GM12878 (cell line): ENCODE results near the gene SOAT2. TPM values are rescaled to one million over a fixed set of nuclear protein-coding genes. Genes with fewer than 3 reads are reported as not detected.

ENCODE experiments used
- BRCA1 ChIP-seq: IDR thresholded peaks from 2 replicates; pipeline ENCODE4 v1.6.1; 2011; ENCODE audit warnings: low read depth, low read length, improper control_type of control experiment
- CHD2 ChIP-seq: IDR thresholded peaks from 2 replicates; pipeline ENCODE4 v1.6.1; 2011; ENCODE audit warnings: low read depth, low read length, improper control_type of control experiment, borderline replicate concordance
- E2F4 ChIP-seq: IDR thresholded peaks from 2 replicates; pipeline ENCODE4 v1.6.1; 2012; ENCODE audit warnings: low read depth, low read length, improper control_type of control experiment
- EP300 ChIP-seq, 2 experiments: fragments of 150-350 bp in 1 of 2; IDR thresholded peaks; 2 replicates each; pipeline ENCODE4 v1.6.1; 2011 to 2012; ENCODE audit warnings: low read depth in 2 of 2, low read length in 2 of 2, borderline replicate concordance in 1 of 2, improper control_type of control experiment in 1 of 2, inconsistent platforms in 1 of 2; ENCODE audit not compliant: control insufficient read depth in 1 of 2
- FOXM1 ChIP-seq: IDR thresholded peaks from 2 replicates; pipeline ENCODE4 v1.6.1; 2012; ENCODE audit warnings: low read depth, mild to moderate bottlenecking, inconsistent platforms, low read length, moderate library complexity
- GATAD2B ChIP-seq: fragments of 450-650 bp; conservative IDR thresholded peaks from 2 replicates; pipeline ENCODE4 v1.6.1; 2017; ENCODE audit warnings: low read depth, mild to moderate bottlenecking, moderate library complexity
- HDAC2 ChIP-seq: fragments of 200-600 bp; sonication (generic); IDR thresholded peaks from 2 replicates; pipeline ENCODE4 v1.6.1; 2017
- KAT2A ChIP-seq: conservative IDR thresholded peaks from 2 replicates; pipeline ENCODE4 v1.6.1; 2011; ENCODE audit warnings: low read depth, low read length; ENCODE audit not compliant: control insufficient read depth
- MTA2 ChIP-seq: fragments of 450-650 bp; IDR thresholded peaks from 2 replicates; pipeline ENCODE4 v1.6.1; 2016; ENCODE audit warnings: low read depth, mild to moderate bottlenecking, moderate library complexity
- MTA3 ChIP-seq: IDR thresholded peaks from 2 replicates; pipeline ENCODE4 v1.6.1; 2012; ENCODE audit warnings: low read length, inconsistent platforms, borderline replicate concordance
- NR2F1 ChIP-seq: fragments of 450-650 bp; conservative IDR thresholded peaks from 2 replicates; pipeline ENCODE4 v1.6.1; 2017; ENCODE audit warnings: mild to moderate bottlenecking
- PAX5 ChIP-seq: IDR thresholded peaks from 2 replicates; pipeline ENCODE4 v1.6.1; 2011; ENCODE audit warnings: low read depth, low read length, borderline replicate concordance
- RBBP5 ChIP-seq: fragments of 200-600 bp; sonication (generic); conservative IDR thresholded peaks from 2 replicates; pipeline ENCODE4 v1.6.1; 2016
- SIN3A ChIP-seq: IDR thresholded peaks from 2 replicates; pipeline ENCODE4 v1.6.1; 2012; ENCODE audit warnings: low read depth, low read length, improper control_type of control experiment
- SUZ12 ChIP-seq: fragments of 200-600 bp; sonication (generic); IDR thresholded peaks from one replicate; pipeline ENCODE4 v1.6.1; 2018; ENCODE audit warnings: antibody characterized with exemption, mild to moderate bottlenecking; ENCODE audit not compliant: unreplicated experiment
- USF2 ChIP-seq: IDR thresholded peaks from 2 replicates; pipeline ENCODE4 v1.6.1; 2011; ENCODE audit warnings: low read depth, low read length, improper control_type of control experiment, borderline replicate concordance
- ZNF217 ChIP-seq: fragments of 450-650 bp; IDR thresholded peaks from 2 replicates; pipeline ENCODE4 v1.6.1; 2017; ENCODE audit warnings: antibody characterized with exemption, mild to moderate bottlenecking
- ZSCAN29 ChIP-seq: fragments of 450-650 bp; IDR thresholded peaks from 2 replicates; pipeline ENCODE4 v1.6.1; 2017; ENCODE audit warnings: mild to moderate bottlenecking, moderate library complexity
- polyA plus RNA-seq, 11 experiments: library from polyadenylated mRNA; depleted of rRNA in 4 of 11; unstranded in 6 of 11; stranded (reverse) in 5 of 11; fragments of >200 nt; fragmentation: Nextera tagmentation in 4 of 11; fragmentation: Illumina TruSeq in 1 of 11; extraction: Ambion mirVana in 4 of 11; extraction: Trizol in 1 of 11; gene quantifications; 1 replicate in 1 of 11; 2 replicates in 10 of 11; pipeline versions ENCODE4 v1.2.1 to v1.2.3, GENCODE V29; 2011 to 2016; ENCODE audit warnings: inconsistent platforms in 2 of 11, missing spikeins in 2 of 11, low read depth in 1 of 11
- total RNA-seq, 4 experiments: library from RNA; depleted of rRNA in 3 of 4; stranded (reverse); fragments of >200 nt in 3 of 4; fragmentation: Illumina TruSeq in 1 of 4; extraction: Trizol in 1 of 4; gene quantifications; 2 replicates each; pipeline versions ENCODE4 v1.2.1 to v1.2.3, GENCODE V29; 2013 to 2021
- TF ChIP-seq, protein P1 (sequence below): fragments of 450-650 bp; IDR thresholded peaks from 2 replicates; pipeline ENCODE4 v1.6.1; 2014; ENCODE audit warnings: mild to moderate bottlenecking

Gene SOAT2
- total and polyA plus RNA-seq, 10 of the 15 experiments (the other 5 are each of a cell fraction or from before 2014, with no cell fraction given) = 0.08 to 1.7 (median 0.69) TPM

GRCh38 chr12:53097564-53098353, 5.5 kb upstream of the SOAT2 start, which contains the start of gene IGFBP6 (continued):
- TF ChIP-seq BRCA1 = no peak
- TF ChIP-seq NR2F1 = 0 out of 2 replicates have a peak, but pooled peaks have one; percentile 28
- TF ChIP-seq MTA3 = no peak
- TF ChIP-seq SIN3A = no peak
- no peak for TF ChIP-seq E2F4
- no peak for TF ChIP-seq RBBP5
- TF ChIP-seq ZNF217 = 0 out of 2 replicates have a peak, but pooled peaks have one; percentile 42
- no peak for TF ChIP-seq PAX5
- no peak for TF ChIP-seq EP300 (IDR thresholded peaks at IDR 0.05; ENCODE audit: borderline replicate concordance in 1 of 2, control insufficient read depth in 1 of 2, low read depth in 2 of 2, low read length in 2 of 2)
- no peak for TF ChIP-seq HDAC2
- no peak for TF ChIP-seq MTA2
- TF ChIP-seq GATAD2B = peak; percentile 87
- no peak for TF ChIP-seq FOXM1
- TF ChIP-seq SUZ12 = no peak
- TF ChIP-seq USF2 = no peak
- TF ChIP-seq, protein P1, sequence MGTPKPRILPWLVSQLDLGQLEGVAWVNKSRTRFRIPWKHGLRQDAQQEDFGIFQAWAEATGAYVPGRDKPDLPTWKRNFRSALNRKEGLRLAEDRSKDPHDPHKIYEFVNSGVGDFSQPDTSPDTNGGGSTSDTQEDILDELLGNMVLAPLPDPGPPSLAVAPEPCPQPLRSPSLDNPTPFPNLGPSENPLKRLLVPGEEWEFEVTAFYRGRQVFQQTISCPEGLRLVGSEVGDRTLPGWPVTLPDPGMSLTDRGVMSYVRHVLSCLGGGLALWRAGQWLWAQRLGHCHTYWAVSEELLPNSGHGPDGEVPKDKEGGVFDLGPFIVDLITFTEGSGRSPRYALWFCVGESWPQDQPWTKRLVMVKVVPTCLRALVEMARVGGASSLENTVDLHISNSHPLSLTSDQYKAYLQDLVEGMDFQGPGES = no peak
- no peak for TF ChIP-seq CHD2
- no peak for TF ChIP-seq KAT2A
- no peak for TF ChIP-seq ZSCAN29
